GM19099 (cell line): Measurements from ENCODE around the gene SYF2.
"Not testable (repeated sequence)": the region's sequence is repeated elsewhere in the genome, so short reads cannot be mapped to it uniquely, and the experiment has no call there.

ENCODE experiments used
- POLR2A ChIP-seq: IDR thresholded peaks from 3 replicates; pipeline ENCODE4 v1.6.1; 2011; ENCODE audit warnings: low read depth; ENCODE audit not compliant: insufficient read length; ENCODE audit errors: extremely low read depth

SYF2 gene

DNA sequence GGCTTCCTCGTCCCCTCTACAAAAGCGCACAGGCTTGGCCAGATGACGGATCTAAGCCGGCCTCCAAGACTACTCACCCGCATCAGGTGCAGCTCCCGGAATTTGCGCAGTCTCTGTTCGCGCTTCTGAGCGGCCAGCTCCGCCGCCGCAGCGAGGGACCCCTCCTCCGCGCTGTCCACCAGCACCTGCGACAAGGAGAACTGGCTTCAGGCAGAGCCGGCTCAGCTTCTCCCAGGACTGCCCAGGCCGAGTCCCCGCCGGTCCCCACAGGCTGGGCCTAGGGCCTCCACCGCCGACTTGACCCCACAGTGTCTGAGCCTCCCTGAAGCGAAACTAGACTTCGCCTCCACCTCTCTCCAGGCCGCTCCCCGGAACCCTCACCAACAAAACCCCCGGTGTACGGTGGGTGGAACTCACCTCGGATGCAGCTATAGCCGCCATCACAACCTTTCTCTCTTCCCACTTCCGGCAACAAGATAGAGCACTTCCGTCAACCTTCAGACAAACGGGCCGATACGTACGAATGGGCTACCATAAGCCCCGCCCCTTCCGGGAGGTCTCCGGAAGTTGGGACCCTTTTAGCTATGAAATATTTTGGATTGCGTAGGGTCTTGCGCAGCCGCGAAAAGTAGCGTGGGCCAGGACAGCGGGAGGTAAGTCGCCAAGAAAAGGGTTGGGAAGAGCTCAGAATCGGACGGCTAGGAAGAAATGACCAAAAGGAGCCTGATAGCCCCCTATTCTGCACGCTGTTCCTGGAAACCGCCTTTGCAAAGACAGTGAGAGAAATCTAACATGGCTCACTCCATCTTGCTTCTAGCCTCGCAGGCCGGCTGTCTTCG lies at the start of gene SYF2:
TSS of gene SYF2 (minus strand) at position 476 of the 839 bp plus-strand sequence. CDS start at position 441, 35 bp downstream.
- peak; percentile 66 for TF ChIP-seq POLR2A

DNA sequence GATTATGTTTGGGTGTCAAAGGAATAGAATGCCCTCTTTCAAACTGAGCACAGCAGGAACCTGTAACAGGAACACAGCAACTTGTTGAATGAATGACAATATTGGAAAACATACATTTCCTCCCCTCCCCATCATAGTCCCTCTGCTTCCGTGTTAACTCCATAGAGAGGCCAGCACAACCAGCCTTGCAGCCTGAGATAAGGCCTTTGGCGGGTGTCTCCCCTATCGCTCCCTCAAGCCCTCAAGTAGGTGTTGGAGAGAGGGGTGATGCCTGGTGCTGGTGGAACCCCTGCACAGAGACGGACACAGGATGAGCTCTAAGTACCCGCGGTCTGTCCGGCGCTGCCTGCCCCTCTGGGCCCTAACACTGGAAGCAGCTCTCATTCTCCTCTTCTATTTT lies 39.9 kb upstream of the SYF2 start, which contains the start of gene RHD:
TSS of gene RHD (plus strand) at position 272 of the 400 bp plus-strand sequence. CDS start at position 311, 39 bp downstream.
- TF ChIP-seq POLR2A = not testable (repeated sequence)

DNA sequence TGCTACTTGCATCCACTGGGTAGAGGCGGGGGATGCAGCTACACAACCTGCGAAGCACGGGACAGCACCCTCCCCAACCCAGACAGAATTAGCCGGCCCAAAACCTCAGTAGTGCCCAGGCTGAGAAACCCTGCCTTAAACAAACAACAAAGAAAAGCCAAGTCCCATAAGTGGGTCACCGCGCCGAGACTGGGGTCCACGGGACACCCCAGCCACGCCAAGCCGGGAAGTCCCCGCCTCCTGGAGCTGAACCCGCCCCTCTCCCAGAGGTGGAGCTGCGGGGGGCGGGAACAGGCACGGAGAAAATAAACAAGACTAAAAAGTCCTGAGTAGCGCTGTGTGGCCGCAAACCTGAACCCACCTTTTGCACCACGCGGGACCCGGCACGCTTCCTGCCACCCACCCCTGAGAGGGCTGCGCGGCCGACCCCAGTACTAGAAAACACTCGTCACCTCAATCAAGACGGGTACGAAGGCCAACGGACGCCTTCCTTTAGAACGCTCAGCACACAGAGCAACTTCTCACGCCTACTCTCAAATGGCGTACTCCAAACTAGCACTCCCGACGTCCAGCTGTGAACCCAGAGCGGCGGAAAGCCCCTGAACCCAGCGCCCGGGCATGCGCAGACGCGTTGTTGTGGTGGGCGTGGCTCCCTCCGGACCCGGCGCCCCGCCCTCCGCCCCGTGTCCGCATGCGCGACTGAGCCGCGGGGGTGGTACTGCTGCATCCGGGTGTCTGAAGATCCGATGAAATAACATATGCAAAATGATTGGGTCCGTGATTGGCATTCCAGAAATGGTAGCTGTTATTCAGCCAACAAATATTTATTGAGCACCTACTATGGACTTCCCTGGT lies 35.2 kb upstream of the SYF2 start:
- TF ChIP-seq POLR2A = peak; percentile 51

DNA sequence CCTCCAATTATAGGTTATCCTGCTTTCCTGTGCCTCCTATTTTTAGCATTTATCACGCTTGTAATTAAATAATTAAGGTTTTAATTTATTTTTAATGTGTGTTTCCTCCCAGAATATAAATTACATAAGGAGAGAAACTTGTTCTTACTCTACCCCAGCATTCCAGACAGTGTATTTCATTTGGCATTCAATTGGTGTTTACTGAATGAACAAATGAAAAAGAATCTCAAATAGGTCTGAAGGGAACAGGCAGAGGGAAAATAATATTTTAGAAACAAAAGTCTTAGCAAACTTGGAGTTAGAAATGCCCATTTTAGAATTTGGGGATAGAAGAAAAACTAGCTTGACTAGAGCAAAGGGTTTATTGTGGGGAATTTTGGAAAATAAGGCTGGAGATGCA lies 24.9 kb upstream of the SYF2 start:
- no peak for TF ChIP-seq POLR2A

DNA sequence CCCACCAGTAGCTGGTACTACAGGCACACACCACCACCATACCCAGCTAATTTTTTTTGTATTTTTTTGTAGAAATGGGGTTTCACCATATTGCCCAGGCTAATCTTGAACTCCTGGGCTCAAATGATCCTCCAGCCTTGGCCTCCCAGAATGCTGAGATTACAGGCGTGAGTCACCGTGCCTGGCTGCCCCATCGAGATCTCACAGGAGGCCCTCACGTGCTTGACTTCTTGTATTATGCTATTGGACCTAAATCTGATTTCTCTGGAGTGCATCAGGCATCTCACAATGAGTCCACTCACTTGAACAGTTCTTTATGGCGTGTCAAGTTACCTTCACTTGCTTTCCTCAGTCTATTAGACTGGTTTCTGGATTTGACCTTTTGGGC lies 24.3 kb upstream of the SYF2 start:
- TF ChIP-seq POLR2A = no peak

DNA sequence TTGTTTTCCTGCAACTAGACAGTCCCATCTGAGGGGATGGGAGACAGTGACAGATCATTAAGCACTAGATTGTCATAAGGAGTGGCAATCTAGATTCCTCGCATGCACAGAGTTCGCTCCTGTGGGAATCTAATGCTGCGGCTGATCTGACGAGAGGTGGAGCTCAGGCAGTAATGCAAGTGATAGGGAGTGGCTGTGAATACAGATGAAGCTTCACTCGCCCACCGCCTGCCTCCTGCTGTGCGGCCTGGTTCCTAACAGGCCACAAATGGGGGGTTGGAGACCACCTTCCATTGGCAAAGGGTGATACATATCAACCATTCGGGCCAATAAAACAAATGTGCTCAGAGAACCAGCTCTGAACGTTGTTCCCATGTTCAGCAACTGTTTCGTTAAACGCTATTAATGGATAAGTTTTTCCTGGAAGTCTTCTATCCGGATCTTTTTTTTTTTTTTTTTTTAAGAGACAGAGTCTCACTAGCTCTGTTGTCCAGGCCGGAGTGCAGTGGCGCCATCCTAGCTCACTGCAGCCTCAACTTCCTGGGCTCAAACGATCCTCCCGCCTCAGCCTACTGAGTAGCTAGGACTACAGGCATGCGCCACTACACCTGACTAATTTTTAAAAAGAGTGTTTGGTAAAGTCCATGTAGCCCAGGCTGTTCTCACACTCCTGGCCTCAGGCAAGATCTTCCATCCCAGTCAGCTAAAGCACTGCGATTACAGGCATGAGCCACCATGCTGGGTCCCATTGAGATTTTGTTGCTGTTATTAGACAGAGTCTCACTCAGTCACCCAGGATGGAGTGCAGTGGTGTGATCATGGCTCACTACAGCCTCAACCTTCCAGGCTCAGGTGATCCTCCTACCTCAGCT lies 23.6 kb upstream of the SYF2 start:
- no peak for TF ChIP-seq POLR2A

DNA sequence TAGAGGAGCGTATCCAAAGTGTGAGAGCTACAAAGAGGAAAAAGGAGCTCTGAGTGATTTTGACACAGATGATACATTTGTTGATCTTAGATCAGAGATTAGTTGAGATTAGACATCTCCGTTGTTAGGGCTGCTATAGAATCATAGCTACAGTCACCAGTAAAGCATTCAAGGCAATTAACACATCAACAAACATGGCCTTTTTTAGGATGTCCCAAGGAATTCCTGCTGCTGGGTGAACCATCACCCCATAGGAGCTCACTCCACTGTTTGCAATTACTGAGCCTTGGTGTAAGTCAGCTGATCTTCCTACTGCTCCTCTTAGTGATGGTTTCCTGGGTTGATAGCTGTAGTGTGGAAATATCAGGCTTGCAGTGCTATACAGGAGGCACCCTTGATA lies 21.6 kb upstream of the SYF2 start:
- TF ChIP-seq POLR2A = no peak

DNA sequence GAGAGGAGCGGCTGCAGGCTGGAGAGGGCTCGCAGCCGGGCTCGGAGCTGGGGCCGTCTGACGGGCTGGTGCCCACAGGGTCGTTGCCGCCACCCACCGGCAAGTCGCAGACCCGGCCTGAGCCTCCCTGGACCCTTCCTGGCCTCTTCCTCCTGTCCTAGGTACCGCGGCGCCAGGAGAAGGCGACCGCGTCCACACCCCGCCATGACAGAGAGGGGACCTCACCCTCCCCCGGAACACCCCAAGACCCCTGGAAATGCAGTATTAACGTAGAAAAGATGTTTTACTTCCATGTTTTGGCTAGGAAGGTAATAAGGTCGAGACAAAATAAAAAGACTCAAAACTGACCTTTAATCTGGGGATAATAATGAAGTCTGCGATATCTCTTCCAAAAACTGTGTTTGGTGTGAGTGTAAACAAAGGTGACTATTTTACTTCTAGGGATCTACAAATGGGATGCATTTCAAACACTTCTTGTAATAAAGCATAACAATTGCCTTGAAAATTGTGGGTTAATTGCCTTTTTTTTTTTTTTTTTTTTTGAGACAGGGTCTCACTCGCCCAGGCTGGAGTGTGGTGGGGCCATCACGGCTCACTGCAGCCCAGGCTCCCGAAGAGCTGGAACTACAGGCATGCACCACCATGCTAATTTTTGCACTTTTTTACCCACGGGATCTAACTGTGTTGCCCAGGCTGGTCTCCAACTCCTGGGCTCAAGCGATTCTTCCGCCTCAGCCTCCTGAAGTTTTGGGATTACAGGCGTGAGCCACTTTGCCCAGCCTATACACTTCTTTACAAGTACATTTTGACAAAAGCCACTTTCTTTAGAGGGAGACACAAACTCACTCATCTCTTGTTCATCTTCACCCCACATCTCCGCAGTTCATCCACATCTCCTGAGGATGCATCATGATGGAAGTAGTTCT lies 15.8 kb upstream of the SYF2 start:
- TF ChIP-seq POLR2A = no peak

DNA sequence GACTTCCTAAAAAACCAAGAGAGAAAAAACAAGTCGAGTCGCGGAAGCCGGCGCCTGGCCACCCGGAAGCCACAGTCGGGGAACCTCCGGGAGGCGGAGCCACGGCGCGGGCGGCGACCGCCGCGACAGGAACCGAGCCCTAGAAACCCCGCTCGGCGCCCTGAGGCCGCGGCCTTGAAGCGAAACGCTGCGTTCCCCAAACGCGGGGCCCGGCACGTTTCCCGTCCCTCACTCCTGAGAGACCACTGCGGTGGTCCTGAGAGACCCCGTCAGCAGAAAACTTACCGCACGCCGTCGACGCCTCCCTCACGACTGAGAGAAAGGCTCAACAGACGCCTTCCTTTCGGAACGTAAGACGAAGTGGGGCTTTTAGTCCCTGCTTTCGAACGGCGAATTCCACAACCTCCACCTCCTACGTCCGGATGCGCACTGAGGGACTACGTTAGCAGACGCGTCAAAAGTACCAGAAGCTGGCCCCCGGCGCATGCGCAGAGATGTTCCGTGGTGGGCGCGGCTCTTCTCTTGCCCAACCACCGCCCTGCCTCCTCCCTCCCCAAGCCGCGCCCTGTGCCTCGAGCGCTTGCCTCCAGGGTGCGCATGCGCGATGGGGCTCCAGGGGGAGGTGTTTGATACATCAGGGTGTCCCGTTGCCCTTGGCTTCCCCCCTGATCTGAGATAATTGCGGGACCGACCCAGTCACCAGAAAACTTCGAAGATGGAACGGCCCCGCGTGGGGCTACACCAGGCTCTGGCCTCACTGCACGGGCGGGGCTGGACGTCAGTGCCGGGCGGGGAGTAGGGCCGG lies 14.9 kb upstream of the SYF2 start, which contains the start of gene RSRP1:
TSS of gene RSRP1 (minus strand) at position 431 of the 805 bp plus-strand sequence. CDS start 491 bp downstream, outside the sequence.
- peak; percentile 100 for TF ChIP-seq POLR2A

DNA sequence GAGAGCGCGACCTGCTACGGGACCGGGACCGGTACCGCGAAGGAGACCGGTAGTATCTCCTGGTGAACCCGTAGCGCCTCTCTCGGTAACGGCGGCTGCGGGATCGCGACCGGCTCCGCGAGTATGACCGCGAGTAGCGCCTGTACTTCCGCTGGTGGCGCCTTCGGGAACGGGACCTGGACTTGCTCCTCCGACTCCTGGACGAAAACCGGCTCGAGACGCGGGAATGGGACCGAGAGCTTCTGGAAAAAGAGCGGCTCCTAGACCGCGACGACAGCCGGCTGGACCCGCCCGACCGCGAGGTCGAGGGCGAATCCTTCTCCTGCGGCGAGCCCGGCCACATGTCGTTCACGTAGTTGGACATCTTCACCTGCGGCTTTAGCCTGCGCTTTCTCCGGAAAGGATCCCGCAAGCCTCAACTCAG lies 14.3 kb upstream of the SYF2 start:
- no peak for TF ChIP-seq POLR2A

DNA sequence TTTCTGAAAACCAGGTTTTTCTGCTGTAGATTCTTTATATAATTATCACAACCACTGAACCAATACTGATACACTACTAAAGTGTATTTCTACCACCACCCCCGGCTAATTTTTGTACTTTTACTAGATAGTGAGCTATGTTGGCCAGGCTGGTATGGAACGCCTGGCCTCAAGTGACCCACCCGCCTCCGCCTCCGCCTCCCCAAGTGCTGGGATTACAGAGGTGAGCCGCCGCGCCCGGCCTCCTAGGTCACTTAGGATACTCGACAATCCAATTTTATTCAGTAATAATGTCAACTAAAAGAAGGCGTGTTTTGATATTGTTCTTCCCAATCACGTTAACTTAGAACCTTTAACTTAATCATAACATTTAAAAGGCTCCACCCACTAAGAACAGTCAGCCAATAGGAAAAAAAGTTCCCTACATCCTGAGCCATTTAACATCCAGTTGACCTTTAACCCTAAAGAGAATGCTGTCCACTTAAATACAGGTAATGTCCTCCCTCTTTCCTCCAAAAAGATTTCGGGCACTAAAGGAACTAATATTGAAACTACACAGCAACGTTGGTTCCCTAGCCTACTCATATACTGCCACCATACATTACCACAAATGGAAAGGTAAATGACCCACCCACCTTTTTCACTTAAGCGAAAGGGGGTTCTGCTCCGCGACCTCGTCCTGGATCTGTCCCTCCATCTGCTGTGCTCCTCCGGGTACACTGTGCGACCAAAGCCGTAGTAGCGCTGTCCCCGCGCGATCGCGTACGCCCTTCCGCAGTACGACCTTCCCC lies 13.7 kb upstream of the SYF2 start:
- no peak for TF ChIP-seq POLR2A

DNA sequence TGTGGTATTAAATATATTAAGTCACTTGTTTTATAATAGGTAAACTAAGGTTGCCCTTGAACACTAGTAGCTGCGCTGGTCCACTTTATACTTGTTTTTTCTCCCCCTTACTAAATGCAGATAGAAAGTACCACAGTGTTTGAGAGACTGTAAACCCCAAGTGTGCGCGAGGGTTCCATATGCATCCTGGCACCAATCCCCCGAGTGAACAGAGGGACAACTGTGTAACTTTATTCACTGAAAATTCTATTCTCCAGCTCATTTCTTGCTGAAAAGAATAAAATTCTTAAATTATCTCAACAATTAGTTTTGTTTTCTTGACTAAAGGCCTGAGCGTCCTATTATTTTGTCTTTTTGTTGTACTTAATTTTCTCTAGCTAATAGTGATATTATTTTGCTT lies 13.1 kb upstream of the SYF2 start:
- TF ChIP-seq POLR2A = no peak
